Neural cell (in vitro differentiated cells): ENCODE results near the gene ANAPC2.

Experiments
- POLR2AphosphoS5 ChIP-seq: IDR thresholded peaks from 2 replicates; pipeline ENCODE4 v1.6.1; 2012
- TF ChIP-seq, protein P1 (sequence below): fragments of 450-650 bp; IDR thresholded peaks from 2 replicates; pipeline ENCODE4 v1.5.1; 2014; ENCODE audit warnings: antibody characterized with exemption, mild to moderate bottlenecking, moderate library complexity; ENCODE audit not compliant: poor library complexity, severe bottlenecking
- TF ChIP-seq, protein P2 (sequence below): IDR thresholded peaks from 2 replicates; pipeline ENCODE4 v1.6.1; 2012; ENCODE audit warnings: borderline replicate concordance

DNA sequence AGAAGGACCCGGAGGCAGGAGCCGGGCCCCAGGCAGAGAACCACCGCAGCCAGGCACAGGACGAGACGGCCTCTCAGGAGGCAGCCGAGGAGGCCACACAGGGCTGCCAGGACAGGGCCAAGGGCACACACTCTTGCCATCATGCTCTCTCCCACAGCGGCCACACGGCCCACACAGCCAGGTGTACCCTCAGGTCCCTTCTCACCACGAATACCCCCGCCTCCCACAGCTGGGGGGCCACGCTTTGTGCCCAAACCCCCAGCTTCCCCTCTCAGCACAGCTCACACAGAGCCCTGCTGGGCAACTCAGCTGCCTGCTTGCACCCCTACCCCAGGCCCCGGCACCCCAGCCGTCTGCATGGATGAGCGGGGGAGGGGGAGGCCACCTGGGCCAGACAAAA is 5.4 kb upstream of the ANAPC2 start:
- TF ChIP-seq, protein P1, sequence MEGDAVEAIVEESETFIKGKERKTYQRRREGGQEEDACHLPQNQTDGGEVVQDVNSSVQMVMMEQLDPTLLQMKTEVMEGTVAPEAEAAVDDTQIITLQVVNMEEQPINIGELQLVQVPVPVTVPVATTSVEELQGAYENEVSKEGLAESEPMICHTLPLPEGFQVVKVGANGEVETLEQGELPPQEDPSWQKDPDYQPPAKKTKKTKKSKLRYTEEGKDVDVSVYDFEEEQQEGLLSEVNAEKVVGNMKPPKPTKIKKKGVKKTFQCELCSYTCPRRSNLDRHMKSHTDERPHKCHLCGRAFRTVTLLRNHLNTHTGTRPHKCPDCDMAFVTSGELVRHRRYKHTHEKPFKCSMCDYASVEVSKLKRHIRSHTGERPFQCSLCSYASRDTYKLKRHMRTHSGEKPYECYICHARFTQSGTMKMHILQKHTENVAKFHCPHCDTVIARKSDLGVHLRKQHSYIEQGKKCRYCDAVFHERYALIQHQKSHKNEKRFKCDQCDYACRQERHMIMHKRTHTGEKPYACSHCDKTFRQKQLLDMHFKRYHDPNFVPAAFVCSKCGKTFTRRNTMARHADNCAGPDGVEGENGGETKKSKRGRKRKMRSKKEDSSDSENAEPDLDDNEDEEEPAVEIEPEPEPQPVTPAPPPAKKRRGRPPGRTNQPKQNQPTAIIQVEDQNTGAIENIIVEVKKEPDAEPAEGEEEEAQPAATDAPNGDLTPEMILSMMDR, result no peak
- TF ChIP-seq POLR2AphosphoS5, result no peak
- TF ChIP-seq, protein P2, sequence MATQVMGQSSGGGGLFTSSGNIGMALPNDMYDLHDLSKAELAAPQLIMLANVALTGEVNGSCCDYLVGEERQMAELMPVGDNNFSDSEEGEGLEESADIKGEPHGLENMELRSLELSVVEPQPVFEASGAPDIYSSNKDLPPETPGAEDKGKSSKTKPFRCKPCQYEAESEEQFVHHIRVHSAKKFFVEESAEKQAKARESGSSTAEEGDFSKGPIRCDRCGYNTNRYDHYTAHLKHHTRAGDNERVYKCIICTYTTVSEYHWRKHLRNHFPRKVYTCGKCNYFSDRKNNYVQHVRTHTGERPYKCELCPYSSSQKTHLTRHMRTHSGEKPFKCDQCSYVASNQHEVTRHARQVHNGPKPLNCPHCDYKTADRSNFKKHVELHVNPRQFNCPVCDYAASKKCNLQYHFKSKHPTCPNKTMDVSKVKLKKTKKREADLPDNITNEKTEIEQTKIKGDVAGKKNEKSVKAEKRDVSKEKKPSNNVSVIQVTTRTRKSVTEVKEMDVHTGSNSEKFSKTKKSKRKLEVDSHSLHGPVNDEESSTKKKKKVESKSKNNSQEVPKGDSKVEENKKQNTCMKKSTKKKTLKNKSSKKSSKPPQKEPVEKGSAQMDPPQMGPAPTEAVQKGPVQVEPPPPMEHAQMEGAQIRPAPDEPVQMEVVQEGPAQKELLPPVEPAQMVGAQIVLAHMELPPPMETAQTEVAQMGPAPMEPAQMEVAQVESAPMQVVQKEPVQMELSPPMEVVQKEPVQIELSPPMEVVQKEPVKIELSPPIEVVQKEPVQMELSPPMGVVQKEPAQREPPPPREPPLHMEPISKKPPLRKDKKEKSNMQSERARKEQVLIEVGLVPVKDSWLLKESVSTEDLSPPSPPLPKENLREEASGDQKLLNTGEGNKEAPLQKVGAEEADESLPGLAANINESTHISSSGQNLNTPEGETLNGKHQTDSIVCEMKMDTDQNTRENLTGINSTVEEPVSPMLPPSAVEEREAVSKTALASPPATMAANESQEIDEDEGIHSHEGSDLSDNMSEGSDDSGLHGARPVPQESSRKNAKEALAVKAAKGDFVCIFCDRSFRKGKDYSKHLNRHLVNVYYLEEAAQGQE, result no peak
